IPS DF 4.7 (cell line): Measurements from ENCODE around the gene PELI3.
"Not testable (repeated sequence)": the region's sequence is repeated elsewhere in the genome, so short reads cannot be mapped to it uniquely, and the experiment has no call there.

ENCODE experiments used
- DNase-seq: peaks from one replicate; pipeline ENCODE4 v3.0.0-alpha.2; 2013; ENCODE audit warnings: low spot score; ENCODE audit errors: extremely low read depth

The PELI3 gene

GRCh38 chr11:66443602-66444001 is 23.1 kb upstream of the PELI3 start:
- no peak for DNase-seq

DNA sequence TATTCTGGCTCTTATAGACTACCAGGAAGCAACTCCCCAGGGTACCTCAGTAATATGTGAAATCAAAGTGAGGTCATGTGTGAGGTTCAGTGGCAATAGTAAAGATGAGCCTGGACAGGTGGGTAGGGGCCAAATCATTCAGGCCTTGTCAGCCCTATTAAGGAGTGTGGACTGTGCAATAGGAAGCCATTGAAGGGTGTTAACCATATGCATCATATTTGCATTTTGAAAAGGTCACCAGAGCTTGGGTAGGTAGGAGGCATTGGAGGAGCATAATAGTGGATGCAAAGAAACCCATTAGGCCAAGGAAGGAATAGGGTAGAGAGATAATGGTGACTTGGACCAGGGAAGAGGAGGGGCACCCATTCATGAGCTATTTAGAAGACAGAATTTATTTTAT is 19.7 kb upstream of the PELI3 start:
- DNase-seq: no peak

- DNase-seq: no peak
These were observed 18.2 kb upstream of the PELI3 start for GRCh38 chr11:66448523-66448922.

GRCh38 chr11:66450560-66450959 is 16.1 kb upstream of the PELI3 start:
- no peak for DNase-seq

DNA sequence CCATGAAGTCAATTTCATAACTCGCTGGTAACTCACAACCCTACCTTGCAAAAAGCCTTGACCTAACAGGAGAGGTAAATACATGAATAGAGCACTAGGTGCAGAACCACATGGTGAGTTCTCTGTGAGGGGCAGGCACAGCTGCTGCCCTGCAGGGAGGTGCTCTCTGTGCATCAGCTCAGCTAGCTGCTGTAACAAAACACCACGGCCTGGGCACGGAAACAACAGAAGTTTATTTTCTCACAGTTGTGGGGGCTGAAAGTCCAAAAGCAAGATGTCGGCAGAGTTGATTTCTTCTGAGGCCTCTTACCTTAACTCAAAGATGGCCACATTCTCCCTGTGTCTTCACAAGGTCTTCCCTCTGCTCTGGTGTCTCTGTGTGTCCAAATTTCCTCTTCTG is 15.0 kb upstream of the PELI3 start:
- no peak for DNase-seq

- no peak for DNase-seq
These were observed 12.5 kb upstream of the PELI3 start for GRCh38 chr11:66454247-66454646.

DNA sequence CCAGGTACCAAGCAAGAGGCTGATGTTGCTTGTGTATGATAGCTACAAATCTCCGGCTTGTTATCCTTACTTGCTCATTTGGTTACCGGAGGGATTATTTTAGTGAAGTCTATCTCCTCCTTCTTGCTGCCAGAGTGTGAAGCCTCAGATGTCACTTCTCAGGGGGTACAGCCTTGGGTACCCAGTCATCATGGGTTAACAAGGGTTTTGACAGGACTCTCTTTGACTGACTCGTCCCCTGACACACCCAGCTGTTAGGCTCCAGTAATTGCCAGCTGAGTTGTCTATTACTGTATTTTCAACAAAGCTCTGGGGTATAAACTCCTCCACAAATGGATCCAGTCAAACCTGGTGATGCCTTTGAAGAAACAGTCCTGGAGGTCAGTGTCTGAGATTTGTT is 11.9 kb upstream of the PELI3 start:
- DNase-seq: no peak

DNA sequence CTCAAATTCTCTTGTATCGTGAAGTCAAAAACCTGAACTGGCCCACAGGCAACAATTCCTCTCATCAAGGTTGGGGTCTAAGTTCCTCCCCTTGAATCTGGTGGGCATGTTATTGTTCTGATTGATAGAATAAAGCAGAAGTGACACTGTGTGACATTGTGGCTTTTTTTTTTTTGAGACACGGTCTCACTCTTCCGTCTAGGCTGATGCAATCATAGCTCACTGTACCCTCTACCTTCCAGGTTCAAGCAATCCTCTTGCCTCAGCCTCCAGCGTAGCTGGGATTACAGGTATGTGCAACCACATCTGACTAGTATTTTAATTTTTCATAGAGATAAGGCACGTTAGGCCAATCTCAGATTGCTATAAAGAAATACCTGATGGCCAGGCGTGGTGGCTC is 8.9 kb upstream of the PELI3 start:
- no peak for DNase-seq

- DNase-seq: no peak
These were observed 7.4 kb upstream of the PELI3 start for GRCh38 chr11:66459138-66459778.

- DNase-seq: no peak
These were observed 4.7 kb upstream of the PELI3 start for GRCh38 chr11:66462010-66462409.

DNA sequence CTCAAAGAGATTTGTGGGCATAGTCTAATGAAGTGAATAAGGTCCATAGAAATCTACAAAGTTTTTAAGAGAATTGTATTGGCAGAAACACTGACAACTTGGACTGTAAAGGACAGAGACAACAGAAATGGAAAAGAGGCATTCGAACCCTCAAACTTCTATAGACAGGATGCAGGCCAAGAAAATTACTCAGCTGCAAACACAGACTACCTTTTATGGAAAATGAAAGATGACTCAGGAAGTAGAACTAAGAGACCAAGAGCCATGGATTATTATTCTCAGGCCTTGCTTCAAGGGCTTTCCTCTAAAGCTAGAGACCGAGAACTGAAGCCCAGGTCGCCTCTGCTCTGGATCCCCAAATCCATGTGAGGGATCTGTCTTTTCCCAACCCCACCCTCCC is 3.8 kb upstream of the PELI3 start:
- DNase-seq: no peak

GRCh38 chr11:66464116-66464515 is 2.6 kb upstream of the PELI3 start:
- not testable (repeated sequence) for DNase-seq

DNA sequence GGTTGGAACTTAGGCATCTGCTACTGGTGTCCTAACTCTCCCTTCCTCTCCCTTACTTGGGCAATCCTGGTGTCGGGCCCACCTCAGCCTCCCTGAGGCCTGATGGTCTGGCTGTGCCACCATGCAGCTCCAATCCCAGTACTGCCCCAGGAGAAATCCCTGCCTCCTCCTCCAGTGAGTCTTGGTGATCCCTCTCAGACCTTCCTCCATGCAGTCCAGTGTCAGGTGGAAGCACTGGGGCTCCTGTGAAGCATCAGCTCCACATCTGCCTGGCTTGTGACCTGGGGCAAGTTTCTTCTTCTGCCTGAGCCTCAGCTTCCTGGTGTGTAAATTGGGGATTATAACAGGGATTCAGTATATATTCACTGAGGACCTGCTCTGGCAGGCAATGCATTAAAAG is 1.8 kb upstream of the PELI3 start:
- no peak for DNase-seq

DNA sequence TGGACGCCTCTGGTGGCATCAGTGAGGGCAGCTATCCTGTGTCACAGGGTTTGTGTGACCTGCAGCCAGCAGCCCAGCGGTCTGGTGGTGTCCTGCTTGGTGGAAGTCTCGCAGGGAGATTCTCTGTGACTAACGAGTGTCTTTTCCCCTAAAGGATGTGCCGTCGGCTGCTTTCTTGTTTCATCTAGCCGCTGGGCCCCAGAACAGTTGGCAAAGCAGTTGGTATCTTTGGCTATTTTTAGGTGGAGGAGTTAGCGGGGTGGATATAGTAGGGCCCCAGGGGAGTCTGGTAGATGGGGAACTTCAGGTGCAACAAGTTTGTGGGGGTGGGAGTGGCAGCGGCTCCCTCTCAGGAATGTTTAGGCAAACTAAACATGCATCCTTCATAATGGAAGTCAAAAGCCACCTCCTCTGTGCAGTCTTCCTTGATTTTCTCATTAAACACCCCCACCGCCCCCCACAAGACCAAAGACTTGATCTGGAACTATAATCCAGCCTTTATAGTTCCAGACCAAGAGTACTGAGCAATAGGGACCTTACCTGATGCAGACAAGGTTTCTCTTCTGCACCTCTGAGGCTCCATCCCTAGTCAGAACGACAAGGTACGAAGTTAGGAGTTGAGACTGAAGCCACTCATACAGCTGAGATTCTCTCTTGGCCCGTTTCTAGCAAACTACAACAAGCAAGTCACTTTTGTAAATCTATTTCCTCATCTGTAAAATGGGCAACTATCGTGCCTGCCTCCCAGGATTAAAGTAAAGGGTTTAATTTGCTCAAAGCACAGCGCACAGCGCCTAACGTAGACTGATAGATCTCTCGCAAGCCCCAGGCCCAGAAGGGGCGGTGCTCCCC is 1.1 kb upstream of the PELI3 start:
- no peak for DNase-seq

DNA sequence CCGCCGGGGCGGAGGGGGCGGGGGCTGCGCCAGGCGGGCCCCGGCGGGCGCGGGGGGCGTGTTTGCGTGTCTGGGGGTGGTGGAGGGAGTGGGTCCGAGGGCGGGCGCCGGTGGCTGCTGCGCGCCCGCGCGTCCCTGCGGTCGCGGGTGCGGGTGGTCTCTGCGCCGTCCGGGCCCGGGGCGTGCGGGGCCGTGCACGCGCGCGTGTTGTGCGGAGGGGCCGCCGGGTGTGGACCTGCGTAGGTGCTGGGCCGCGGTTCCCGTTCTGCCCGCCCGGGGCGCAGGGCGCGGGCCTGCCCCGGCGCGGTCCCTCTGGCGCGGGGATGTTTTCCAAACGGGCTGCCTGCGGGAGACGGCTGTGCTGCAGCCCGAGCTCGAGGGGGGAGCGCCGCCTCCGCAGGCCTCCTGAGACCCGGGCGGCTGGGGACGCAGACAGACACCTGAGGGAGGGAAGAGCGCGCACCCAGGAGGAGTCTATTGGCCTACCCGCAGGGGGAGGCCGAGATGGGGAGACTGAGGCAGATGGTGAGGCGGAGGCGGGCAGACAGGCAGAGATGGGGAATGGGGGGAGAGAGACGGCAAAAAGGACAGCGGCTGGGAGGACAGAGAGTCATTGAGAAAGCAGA is 442 bp downstream of the PELI3 start:
- DNase-seq: no peak

DNA sequence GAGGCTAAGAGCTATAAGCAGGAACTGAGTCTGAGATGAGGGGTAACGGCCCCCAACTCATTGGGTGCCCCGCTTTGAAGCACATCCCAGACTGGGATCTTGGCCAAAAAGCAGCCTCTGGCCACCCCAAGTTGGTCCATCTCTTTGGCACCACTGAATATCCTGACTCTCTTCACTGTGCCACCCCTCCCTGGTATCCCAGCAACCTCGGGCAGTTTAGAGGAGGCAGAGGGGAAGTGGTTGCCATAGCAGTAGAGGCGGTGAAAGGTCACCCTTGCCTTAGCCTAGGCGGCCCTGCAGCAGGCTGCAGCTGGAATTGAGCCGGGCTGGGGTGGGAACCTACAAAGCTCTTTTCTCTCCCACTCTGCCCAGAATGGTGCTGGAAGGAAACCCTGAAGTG is 1.1 kb downstream of the PELI3 start:
- DNase-seq: no peak

- DNase-seq: no peak
These were observed 2.0 kb downstream of the PELI3 start for GRCh38 chr11:66468691-66469090.

GRCh38 chr11:66469441-66469840 is 2.7 kb downstream of the PELI3 start:
- DNase-seq: no peak

- no peak for DNase-seq
These were observed 3.3 kb downstream of the PELI3 start for GRCh38 chr11:66470015-66470414.

- DNase-seq: no peak
These were observed 4.4 kb downstream of the PELI3 start for GRCh38 chr11:66471142-66471541.

- DNase-seq: no peak
These were observed 5.3 kb downstream of the PELI3 start for GRCh38 chr11:66472054-66472453.

DNA sequence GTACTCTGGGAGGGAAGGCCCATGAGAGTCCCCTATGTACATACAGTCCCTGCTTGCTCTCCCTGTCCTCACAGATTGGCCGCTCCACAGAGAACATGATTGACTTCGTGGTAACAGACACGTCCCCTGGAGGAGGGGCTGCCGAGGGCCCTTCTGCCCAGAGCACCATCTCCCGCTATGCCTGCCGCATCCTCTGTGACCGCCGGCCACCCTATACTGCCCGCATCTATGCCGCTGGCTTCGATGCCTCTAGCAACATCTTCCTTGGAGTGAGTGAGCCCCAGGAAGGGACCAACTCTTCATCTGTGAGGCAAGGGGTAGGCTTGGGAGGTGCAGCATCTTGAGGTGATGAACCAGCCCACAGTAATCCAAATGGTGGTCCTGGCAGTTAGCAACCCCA is 6.5 kb downstream of the PELI3 start:
- DNase-seq: no peak
